H9 (cell line): Measurements from ENCODE around the gene VIPR1. TPM values are rescaled to one million over a fixed set of nuclear protein-coding genes. Genes with fewer than 3 reads are reported as not detected.

Experiments used
- DNase-seq: peaks from one replicate; pipeline ENCODE4 v3.0.0-alpha.2; 2017
- H2AFZ ChIP-seq: one replicate; pipeline ENCODE4 v1.6.1; 2013; ENCODE audit warnings: mild to moderate bottlenecking, low read length, control low read depth, moderate library complexity
- H2AK5ac ChIP-seq: 2 replicates; pipeline ENCODE4 v1.6.1; 2013; ENCODE audit warnings: low read length, control low read depth, mixed read lengths; ENCODE audit not compliant: insufficient read length
- H2BK120ac ChIP-seq: one replicate; pipeline ENCODE4 v1.6.1; 2013; ENCODE audit warnings: low read depth, mild to moderate bottlenecking, low read length, control low read depth, inconsistent platforms; ENCODE audit not compliant: poor library complexity, severe bottlenecking
- H2BK12ac ChIP-seq: 2 replicates; pipeline ENCODE4 v1.6.1; 2013; ENCODE audit warnings: low read length, control low read depth, mixed read lengths, low read depth; ENCODE audit not compliant: insufficient read length
- H2BK15ac ChIP-seq: 2 replicates; pipeline ENCODE4 v1.6.1; 2013; ENCODE audit warnings: low read depth, low read length, control low read depth
- H2BK20ac ChIP-seq: one replicate; pipeline ENCODE4 v1.6.1; 2013; ENCODE audit warnings: low read depth, mild to moderate bottlenecking, low read length, control low read depth, inconsistent platforms; ENCODE audit not compliant: poor library complexity, severe bottlenecking
- H2BK5ac ChIP-seq: 2 replicates; pipeline ENCODE4 v1.6.1; 2013; ENCODE audit warnings: low read length, control low read depth, mixed read lengths; ENCODE audit not compliant: insufficient read length
- H3K14ac ChIP-seq: 2 replicates; pipeline ENCODE4 v1.6.1; 2013; ENCODE audit warnings: low read length, control low read depth; ENCODE audit not compliant: insufficient read depth
- H3K18ac ChIP-seq: 2 replicates; pipeline ENCODE4 v1.6.1; 2013; ENCODE audit warnings: low read depth, mild to moderate bottlenecking, mixed read lengths, low read length, control low read depth; ENCODE audit not compliant: insufficient read length
- H3K23ac ChIP-seq: 2 replicates; pipeline ENCODE4 v1.6.1; 2013; ENCODE audit warnings: low read length, control low read depth, mixed read lengths, low read depth; ENCODE audit not compliant: insufficient read length
- H3K23me2 ChIP-seq: 2 replicates; pipeline ENCODE4 v1.6.1; 2013; ENCODE audit warnings: low read depth, mild to moderate bottlenecking, mixed read lengths, low read length, control low read depth; ENCODE audit not compliant: insufficient read length, poor library complexity, severe bottlenecking
- H3K27ac ChIP-seq: 2 replicates; pipeline ENCODE4 v1.5.1; 2013; ENCODE audit warnings: low read length, control low read depth, mixed read lengths, low read depth; ENCODE audit not compliant: insufficient read length
- H3K27me3 ChIP-seq: 2 replicates; pipeline ENCODE4 v1.6.1; 2013; ENCODE audit warnings: low read length, control low read depth, inconsistent platforms; ENCODE audit not compliant: insufficient read depth
- H3K4ac ChIP-seq: 2 replicates; pipeline ENCODE4 v1.6.1; 2013; ENCODE audit warnings: low read depth, mild to moderate bottlenecking, control low read depth, inconsistent platforms, low read length, moderate library complexity
- H3K4me1 ChIP-seq: 2 replicates; pipeline ENCODE4 v1.6.1; 2013; ENCODE audit warnings: low read length, control low read depth, inconsistent platforms; ENCODE audit not compliant: insufficient read depth
- H3K4me2 ChIP-seq: 2 replicates; pipeline ENCODE4 v1.6.1; 2013; ENCODE audit warnings: low read length, control low read depth, mixed read lengths; ENCODE audit not compliant: insufficient read length, insufficient read depth
- H3K56ac ChIP-seq: 2 replicates; pipeline ENCODE4 v1.6.1; 2013; ENCODE audit warnings: low read depth, mild to moderate bottlenecking, mixed read lengths, low read length, control low read depth; ENCODE audit not compliant: insufficient read length
- H3K79me1 ChIP-seq: 2 replicates; pipeline ENCODE4 v1.6.1; 2013; ENCODE audit warnings: low read depth, mild to moderate bottlenecking, moderate library complexity, low read length, control low read depth, inconsistent platforms; ENCODE audit not compliant: insufficient read depth, poor library complexity, severe bottlenecking
- H3K79me2 ChIP-seq: 2 replicates; pipeline ENCODE4 v1.6.1; 2013; ENCODE audit warnings: low read length, control low read depth, inconsistent platforms; ENCODE audit not compliant: insufficient read depth
- H3K9ac ChIP-seq: 2 replicates; pipeline ENCODE4 v1.6.1; 2013; ENCODE audit warnings: low read length, control low read depth, mixed read lengths; ENCODE audit not compliant: insufficient read length; ENCODE audit errors: extremely low read depth
- H3K9me3 ChIP-seq: one replicate; pipeline ENCODE4 v1.6.1; 2013; ENCODE audit warnings: low read depth, low read length, inconsistent platforms; ENCODE audit not compliant: control insufficient read depth
- H3T11ph ChIP-seq: one replicate; pipeline ENCODE4 v1.6.1; 2013; ENCODE audit warnings: mild to moderate bottlenecking, low read length, control low read depth, inconsistent platforms
- H4K20me1 ChIP-seq: one replicate; pipeline ENCODE4 v1.6.1; 2013; ENCODE audit not compliant: control insufficient read depth, insufficient read length, insufficient read depth
- H4K5ac ChIP-seq: 2 replicates; pipeline ENCODE4 v1.6.1; 2013; ENCODE audit warnings: low read depth, mild to moderate bottlenecking, mixed read lengths, low read length, control low read depth; ENCODE audit not compliant: insufficient read length
- H4K8ac ChIP-seq: replicated peaks from 2 replicates; pipeline ENCODE4 v1.6.1; 2013; ENCODE audit warnings: low read length, control low read depth, mixed read lengths, low read depth; ENCODE audit not compliant: insufficient read length
- H4K91ac ChIP-seq: 2 replicates; pipeline ENCODE4 v1.6.1; 2013; ENCODE audit warnings: low read depth, mild to moderate bottlenecking, moderate library complexity, mixed read lengths, low read length, control low read depth; ENCODE audit not compliant: insufficient read length
- H3K27ac Mint-ChIP-seq, 3 experiments: 2 replicates in 2 of 3; 3 replicates in 1 of 3; pipeline ENCODE4 v1.8.0; 2020 to 2021; ENCODE audit warnings: mixed read lengths in 3 of 3, mild to moderate bottlenecking in 1 of 3, moderate library complexity in 1 of 3
- H3K27me3 Mint-ChIP-seq: 2 replicates; pipeline ENCODE4 v1.8.0; 2021; ENCODE audit warnings: low read depth, mild to moderate bottlenecking, moderate library complexity, mixed read lengths
- H3K36me3 Mint-ChIP-seq, 3 experiments: 2 replicates in 2 of 3; 3 replicates in 1 of 3; pipeline ENCODE4 v1.8.0; 2020 to 2021; ENCODE audit warnings: low read depth in 3 of 3, mixed read lengths in 3 of 3; ENCODE audit not compliant: insufficient read depth in 1 of 3
- H3K4me1 Mint-ChIP-seq, 2 experiments: 2 replicates each; pipeline ENCODE4 v1.8.0; 2020; ENCODE audit warnings: mixed read lengths in 2 of 2
- H3K4me3 Mint-ChIP-seq, 2 experiments: 2 replicates in 1 of 2; 3 replicates in 1 of 2; pipeline ENCODE4 v1.8.0; 2020 to 2021; ENCODE audit warnings: mild to moderate bottlenecking in 2 of 2, mixed read lengths in 2 of 2, moderate library complexity in 1 of 2
- H3K9me3 Mint-ChIP-seq, 2 experiments: 2 replicates in 1 of 2; 3 replicates in 1 of 2; pipeline ENCODE4 v1.8.0; 2020; ENCODE audit warnings: mild to moderate bottlenecking in 2 of 2, mixed read lengths in 2 of 2, moderate library complexity in 1 of 2
- WGBS: extraction: QIAGEN DNeasy Blood & Tissue Kit; methylation state at CpG from one replicate; pipeline ENCODE4 v1.1.7; 2013; ENCODE audit warnings: missing lambda C conversion rate, low lambda C conversion rate, mixed read lengths; ENCODE audit not compliant: insufficient read length; ENCODE audit errors: extremely low coverage; 5-methylcytosine and 5-hydroxymethylcytosine counted together
- total RNA-seq: library from RNA; stranded (reverse); gene quantifications from 2 replicates; pipeline ENCODE4 v1.2.1, GENCODE V29; 2021
- TF ChIP-seq, protein P1 (sequence below): fragments of 200-600 bp; sonication (generic); conservative IDR thresholded peaks from 3 replicates; pipeline ENCODE4 v1.8.0; 2021; ENCODE audit warnings: antibody characterized with exemption, mild to moderate bottlenecking

VIPR1 gene
- total RNA-seq, 1 experiment from 2014 or later: 6.5 TPM

DNA sequence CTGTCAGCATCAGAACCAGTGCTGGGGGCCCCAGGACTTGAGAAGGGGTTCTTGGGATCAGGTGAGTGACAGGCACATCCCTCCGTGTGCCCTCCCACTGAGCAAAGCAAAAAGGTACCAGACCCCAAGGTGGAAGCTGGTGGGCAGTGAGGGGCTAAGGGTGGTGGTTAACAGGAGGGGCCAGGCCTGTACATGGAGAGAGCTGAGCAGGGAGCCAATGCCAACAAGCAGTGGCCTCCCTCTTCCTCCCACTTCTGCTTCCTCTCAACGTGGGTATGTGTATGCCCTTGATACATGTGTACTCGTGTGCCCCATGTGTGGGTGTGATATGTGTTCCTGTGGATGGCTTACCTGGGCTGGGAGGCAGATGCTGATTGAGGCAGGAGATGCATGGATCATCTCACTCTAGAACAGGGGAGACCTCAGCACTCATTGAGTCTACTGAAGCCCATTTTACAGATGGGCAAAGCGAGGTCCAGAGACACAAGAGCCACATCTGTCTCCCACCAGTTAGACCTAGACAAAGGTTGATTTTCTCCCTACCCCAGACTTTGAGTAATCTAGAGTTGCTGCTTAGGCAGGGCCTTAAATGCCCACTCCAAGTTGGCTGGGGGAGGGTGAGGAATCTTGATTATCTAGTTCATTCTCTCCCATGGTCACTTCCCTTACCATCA is 945 bp downstream of the VIPR1 start:
- no peaks in the 10 kb centered on the region for H3K79me2 ChIP-seq
- no peak overlapping the region for H3K9ac ChIP-seq
- no peak overlapping the region for H3K27ac ChIP-seq
- peaks cover 20% of the 10 kb centered on the region; the same call in 1 of the 2 replicates for H3K27me3 ChIP-seq
- H2AK5ac ChIP-seq: no peak overlapping the region
- no peak for DNase-seq
- H3K23me2 ChIP-seq: peaks cover 18% of the 10 kb centered on the region
- H3K4ac ChIP-seq: no peak overlapping the region
- TF ChIP-seq, protein P1, sequence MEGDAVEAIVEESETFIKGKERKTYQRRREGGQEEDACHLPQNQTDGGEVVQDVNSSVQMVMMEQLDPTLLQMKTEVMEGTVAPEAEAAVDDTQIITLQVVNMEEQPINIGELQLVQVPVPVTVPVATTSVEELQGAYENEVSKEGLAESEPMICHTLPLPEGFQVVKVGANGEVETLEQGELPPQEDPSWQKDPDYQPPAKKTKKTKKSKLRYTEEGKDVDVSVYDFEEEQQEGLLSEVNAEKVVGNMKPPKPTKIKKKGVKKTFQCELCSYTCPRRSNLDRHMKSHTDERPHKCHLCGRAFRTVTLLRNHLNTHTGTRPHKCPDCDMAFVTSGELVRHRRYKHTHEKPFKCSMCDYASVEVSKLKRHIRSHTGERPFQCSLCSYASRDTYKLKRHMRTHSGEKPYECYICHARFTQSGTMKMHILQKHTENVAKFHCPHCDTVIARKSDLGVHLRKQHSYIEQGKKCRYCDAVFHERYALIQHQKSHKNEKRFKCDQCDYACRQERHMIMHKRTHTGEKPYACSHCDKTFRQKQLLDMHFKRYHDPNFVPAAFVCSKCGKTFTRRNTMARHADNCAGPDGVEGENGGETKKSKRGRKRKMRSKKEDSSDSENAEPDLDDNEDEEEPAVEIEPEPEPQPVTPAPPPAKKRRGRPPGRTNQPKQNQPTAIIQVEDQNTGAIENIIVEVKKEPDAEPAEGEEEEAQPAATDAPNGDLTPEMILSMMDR: no peak
- no peak overlapping the region for H3K27ac Mint-ChIP-seq
- no peak overlapping the region for H3T11ph ChIP-seq
- H3K18ac ChIP-seq: no peak overlapping the region
- H2BK120ac ChIP-seq: no peak overlapping the region
- H3K23ac ChIP-seq: no peak overlapping the region
- no peak overlapping the region for H4K8ac ChIP-seq
- no peak overlapping the region for H4K5ac ChIP-seq
- no peak overlapping the region for H2BK12ac ChIP-seq
- H3K9me3 ChIP-seq: no peaks in the 10 kb centered on the region
- no peaks in the 10 kb centered on the region for H3K79me1 ChIP-seq
- H3K4me1 Mint-ChIP-seq: peaks cover 36 to 43% of the 10 kb centered on the region in 2 experiments
- no peak overlapping the region for H2BK20ac ChIP-seq
- peaks cover 7% of the 10 kb centered on the region; the same call in 1 of the 2 replicates for H3K4me1 ChIP-seq
- no peak overlapping the region for H4K91ac ChIP-seq
- H2AFZ ChIP-seq: no peak overlapping the region
- peak overlapping the region; percentile 59 for H3K4me2 ChIP-seq
- H3K14ac ChIP-seq: no peak overlapping the region; the same call in 1 of the 2 replicates
- no peak overlapping the region for H2BK15ac ChIP-seq
- no peaks in the 10 kb centered on the region for H3K9me3 Mint-ChIP-seq
- no peaks in the 10 kb centered on the region for H4K20me1 ChIP-seq
- H3K4me3 Mint-ChIP-seq: peak overlapping the region; percentile 68 to 81
- H3K36me3 Mint-ChIP-seq: no peaks in the 10 kb centered on the region
- H2BK5ac ChIP-seq: no peak overlapping the region
- WGBS: no CpG with 5 or more reads among the region's 4 CpGs
- no peak overlapping the region for H3K56ac ChIP-seq
- H3K27me3 Mint-ChIP-seq: peaks cover 54% of the 10 kb centered on the region
